GM19239 (cell line): Measurements from ENCODE around the gene HDLBP.
"Not testable (repeated sequence)": the region's sequence is repeated elsewhere in the genome, so short reads cannot be mapped to it uniquely, and the experiment has no call there.

Source experiments
- DNase-seq: peaks from one replicate; pipeline ENCODE4 v3.0.0; 2011; ENCODE audit warnings: low spot score; ENCODE audit not compliant: insufficient read length
- FAIRE-seq: peaks from 2 replicates; lab custom pipeline; 2011; peaks lifted over from hg19 to GRCh38; lab: Jason Lieb, UNC

HDLBP gene

DNA sequence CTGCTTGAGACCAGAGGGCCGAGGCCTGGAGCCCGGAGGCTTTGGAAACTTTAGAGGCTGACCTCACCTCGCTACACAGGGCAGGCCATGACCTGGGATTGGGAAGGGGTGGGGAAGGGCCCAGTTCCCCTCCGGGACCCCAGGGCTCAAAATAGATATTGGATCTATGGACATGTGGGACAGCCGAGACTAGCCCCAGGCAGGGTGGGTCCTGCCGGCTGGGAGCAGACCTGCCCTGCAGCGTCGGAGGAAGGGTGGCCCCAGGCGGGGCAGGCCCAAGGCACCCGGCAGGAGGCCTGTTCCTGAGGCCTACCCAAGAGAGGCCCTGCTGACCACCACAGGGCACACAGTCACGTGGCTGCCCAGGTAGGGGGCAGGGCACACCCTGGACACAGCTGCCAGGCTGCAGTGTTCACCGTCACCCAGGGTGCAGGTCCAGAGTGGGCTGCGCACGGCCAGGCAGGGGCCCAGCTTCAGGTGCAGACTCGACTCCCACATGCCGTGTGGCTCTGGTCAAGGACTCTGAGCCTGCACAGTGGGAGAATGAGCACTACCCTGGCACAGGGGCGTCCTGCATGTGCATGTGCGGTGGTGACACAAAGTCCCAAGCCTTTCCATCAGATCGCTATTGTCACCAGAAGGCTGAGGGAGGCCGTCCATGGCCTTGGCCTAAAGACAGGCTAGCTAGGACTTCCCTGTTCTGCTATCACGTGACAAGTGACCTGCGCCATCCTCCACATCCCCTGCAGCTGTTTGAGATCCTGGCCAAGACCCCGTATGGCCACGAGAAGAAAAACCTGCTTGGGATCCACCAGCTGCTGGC, 113.8 kb downstream of the HDLBP start:
- FAIRE-seq (no peak), DNase-seq (no peak)

DNA sequence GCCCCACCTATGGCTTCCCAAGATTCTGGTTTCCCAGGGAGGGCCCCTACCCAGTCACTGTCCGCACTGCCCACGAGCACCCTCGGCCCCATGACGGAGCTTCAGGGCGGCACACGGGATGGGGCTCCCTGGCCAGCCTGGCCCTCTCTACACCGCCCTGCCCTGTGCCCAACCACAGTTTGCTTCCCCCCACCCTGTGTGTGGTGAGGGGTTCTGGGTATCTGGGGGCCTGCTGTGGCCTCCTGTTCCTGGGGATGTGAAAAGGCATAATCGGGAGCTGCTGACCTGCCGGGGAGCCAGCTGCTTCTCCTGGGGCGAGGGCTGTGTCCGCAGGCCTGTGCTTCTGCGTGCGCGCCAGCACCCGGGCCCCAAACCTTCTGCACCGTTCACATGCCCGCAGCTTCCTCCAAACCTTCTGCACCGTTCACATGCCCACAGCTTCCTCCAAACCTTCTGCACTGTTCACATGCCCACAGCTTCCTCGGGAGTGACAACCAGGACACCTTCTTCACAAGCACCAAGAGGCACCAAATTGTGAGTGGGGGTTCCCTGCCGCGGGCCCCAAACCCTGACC, 114.6 kb downstream of the HDLBP start:
- no peak for DNase-seq
- no peak for FAIRE-seq

DNA sequence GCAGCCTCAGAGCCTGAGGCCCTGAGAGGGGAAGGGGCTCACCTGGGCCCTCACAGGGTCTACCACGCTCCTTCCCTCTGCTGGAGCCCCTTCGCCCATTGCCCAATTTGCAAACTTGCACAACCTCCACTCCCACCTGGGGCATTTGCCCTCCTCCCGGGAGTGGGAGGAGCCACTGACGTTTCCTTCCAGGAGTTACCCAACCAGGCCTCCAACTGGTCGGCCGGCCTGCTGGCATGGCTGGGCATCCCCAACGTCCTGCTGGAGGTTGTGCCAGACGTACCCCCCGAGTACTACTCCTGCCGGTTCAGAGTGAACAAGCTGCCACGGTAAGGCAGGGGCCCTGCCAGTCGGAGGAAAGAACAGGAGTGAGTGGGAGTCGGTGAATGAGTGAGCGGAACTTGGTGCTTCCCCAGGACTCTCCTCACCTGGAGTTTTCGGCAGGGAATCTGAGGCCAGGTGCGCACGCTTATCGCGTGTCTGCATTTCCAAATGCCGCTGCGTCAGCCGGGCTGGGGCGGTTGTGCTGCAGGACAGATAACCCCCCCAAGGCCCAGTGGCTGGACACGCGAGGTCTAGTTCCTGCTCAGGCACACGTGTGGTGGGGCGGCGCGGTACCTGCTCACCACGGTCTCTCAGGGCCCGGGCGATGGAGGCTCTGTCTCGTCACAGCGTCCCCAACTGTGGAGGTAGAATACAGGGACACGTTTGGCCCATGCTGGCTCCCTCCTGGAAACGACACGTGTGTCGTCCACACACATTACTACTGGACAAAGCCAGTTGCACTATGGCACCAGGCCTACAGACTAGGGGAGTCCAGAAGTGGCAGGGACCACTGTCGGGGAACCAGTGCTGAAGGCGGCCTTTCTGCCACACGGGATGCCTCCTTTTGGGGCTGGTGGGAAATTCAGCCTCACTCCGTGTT, 115.3 kb downstream of the HDLBP start:
- DNase-seq: no peak
- FAIRE-seq: no peak

DNA sequence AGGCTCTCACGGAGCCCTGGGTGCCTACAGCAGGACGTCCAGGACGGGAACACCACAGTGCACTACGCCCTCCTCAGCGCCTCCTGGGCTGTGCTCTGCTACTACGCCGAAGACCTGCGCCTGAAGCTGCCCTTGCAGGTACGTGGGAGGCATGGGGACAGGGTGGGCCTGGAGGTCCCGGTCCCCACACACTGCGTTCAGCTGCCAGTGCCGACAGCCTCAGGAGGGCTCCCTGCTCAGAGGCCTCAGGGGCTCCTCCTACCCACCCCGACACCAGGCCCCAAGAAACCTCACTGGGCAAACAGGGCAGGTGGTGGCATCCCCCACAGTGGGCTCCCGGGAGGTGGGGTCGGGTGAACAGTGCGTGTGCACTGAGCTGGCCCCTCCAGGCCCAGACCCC, 116.2 kb downstream of the HDLBP start:
- DNase-seq (no peak), FAIRE-seq (no peak)

DNA sequence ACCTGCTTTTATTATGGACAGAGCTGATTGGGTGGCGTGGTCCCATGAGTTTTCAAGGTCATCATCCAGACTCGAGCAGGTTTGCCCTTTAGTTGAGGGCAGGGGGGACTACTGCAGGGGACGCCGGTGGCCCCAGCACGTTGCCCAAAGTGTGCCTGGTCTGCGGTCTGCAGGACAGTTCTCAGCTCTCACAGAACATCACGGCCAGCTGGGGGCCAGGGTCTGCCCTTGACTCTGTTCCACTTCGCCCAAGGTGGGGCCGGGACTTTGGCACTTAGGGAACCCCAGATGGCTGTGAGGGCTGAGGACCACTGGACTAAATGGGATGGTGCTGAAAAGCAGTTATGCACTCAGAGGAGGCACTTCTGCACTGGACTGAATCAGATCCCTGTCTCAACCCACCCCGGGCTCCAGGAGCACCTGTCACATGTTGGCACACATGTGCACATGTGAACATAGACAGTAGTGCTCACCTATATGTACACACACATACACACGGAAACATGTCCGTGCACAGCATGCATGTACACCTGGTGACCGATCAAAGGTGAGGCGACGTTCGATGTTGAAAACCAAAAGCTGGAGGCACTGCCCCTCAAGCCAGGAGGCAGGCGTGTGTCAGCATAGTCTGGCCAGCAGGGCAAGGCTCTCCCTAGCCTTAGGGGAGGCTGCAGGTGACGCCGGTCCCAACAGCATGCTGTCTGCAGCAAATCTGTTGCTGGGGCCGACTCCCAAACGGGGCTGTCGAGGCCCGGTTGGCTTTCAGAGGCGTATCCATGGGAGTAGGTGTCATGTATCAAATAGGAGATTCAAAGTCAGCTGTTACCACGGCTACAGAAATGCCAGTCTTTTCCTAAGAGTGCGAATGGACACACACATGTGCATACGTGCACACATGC, 116.8 kb downstream of the HDLBP start:
- no peak for FAIRE-seq
- DNase-seq: no peak

DNA sequence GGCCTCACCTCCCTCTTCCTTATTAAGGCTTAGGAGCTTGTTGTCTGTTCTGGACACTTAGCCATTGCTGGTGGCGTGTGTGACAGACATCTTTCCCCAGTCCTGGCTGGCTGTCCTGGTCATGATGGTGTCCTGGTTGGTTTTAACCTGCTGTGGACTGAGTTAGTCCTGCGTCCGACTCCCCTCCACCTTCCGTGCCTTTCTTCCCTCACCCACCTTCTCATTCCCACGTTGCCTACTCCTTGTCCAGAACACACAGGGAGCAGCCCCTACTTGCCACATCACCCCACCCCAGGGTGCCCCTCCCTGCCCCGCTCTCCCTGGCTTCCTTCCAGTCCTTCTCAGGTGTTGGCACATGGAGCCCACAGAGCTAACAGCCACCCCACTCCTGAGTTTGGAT, 117.5 kb downstream of the HDLBP start:
- DNase-seq (no peak), FAIRE-seq (no peak)

DNA sequence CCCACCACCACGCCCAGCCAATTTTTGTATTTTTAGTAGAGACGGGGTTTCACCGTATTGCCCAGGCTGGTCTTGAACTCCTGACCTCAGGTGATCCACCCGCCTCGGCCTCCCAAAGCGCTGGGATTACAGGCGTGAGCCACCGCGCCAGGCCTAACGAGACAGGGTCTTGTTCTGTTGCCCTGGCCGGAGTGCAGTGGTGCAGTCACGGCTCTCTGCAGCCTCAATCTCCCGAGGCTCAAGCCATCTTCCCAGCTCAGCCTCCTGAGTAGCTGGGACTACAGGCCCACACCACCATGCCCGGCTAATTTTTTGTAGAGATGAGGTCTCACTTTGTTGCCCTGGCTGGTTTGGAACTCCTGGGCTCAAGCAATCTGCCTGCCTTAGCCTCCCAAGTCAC, 118.2 kb downstream of the HDLBP start:
- not testable (repeated sequence) for FAIRE-seq, DNase-seq

DNA sequence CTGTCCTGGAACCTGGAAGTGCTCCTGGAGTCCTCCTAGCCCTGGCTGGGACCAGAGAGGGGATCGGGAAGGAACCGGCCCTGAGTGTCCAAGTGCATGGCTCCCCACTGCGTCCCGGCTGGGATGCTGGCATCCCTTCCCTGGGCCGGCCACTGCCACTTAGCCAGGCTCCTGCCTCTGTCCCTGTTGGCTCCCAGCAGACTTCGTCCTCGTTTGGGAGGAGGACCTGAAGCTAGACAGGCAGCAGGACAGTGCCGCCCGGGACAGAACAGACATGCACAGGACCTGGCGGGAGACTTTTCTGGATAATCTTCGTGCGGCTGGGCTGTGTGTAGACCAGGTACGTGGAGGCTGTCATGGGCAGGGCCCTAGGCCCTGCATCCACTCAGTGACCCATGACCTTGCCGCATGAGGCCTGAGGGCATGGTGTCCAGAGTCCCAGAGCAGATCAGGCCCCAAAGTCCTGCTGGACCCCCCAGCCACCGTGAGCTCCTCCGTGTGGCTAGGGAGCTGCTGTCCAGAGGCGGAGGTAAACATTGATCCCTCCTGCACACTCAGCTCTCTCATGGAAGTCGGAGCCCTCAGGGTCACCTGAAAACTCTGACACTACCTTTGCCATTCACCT, 119.9 kb downstream of the HDLBP start:
- FAIRE-seq: no peak

DNA sequence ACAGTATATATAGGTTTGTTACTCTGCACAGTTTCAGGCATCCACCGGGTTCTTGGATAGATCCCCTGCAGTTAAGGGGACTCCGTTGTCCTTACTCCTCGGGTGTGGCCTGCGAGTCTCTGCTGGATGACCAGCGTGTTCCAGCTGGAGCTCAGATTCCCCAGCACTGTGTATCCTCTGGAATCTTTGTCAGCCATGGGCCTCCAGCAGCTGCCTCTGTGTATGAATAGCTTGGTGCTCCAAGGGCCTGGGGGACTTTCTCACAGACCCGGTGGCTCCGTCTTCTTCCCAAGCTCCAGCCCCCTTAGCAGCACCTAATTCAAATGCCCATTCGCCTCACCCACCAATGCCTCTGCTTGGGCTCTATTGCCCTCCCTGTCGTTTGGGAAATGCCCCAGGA, 120.7 kb downstream of the HDLBP start:
- FAIRE-seq (no peak), DNase-seq (no peak)

More for the DNA sequence above, 119.9 kb downstream of the HDLBP start:
- no peak for DNase-seq

DNA sequence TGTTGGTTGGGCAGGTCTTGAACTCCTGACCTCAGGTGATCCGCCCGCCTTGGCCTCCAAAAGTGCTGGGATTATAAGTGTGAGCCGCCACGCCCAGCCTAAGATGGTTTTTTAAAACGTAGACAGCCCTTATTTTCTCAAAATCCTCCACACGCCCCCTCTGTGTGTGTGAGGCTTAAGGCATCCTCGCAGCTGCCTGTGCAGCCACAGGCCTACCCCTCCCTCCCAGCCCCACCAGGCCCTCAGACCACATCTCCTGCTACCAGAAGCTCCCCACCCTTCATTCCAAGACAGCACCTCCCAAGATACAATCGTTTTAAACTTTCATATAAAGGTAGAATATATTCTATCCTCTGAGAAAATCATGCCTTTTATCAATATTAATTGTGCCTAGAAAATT, 122.2 kb downstream of the HDLBP start:
- no peak for DNase-seq
- FAIRE-seq: no peak

DNA sequence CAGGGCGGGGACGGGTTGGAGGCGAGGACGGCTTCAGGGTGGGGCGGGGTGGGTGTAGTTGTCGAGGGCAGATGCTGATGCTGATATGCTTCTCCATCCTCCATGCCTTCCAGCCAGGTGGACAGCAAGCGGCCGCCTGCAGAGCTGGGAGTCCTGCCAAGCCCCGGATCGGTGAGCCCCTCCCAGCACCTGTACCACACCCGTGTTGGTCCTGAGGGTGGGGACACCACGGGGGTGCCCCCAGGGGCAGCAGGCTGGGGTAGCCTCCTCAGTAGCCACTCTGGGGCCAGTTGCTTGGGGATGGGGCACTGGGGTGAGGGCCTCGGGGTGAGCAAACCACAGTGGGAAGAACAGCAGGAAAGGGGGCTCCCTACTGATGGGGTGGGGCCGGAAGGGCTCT, 124.4 kb downstream of the HDLBP start:
- DNase-seq: no peak
- no peak for FAIRE-seq

DNA sequence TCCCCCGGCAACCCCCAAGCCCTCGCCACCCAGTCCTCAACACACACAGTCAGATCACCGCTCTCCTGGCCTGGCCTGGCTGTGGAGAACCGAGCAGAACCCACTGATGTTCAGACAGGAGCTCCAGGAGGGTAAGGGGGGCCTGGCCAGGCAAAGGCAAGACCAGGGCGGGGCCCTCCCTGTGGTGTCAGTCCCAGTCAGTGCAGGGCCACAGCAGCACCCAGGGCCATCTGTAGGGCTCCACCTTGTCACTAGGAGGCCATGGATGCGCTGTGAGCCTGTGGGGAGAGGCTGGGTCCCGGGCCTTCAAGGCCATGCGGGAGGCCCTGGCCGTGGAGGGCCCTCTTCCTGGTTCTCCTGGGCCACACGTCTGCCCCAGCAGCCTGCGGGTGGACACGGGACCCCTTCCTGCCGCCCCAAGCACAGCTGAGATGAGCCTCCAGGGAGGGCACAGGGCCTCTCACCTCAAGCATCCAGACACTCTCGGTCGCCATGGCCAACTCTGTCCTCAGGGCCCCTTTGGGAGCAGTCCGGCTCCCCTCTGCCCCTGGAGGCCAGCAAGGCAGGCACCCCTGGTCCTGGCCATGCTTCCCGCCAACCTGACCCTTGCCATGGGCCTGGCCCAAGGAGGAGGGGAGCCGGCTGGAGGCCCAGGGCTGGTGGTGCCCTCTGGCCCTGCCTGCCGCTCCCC, 125.0 kb downstream of the HDLBP start:
- DNase-seq (no peak), FAIRE-seq (no peak)

DNA sequence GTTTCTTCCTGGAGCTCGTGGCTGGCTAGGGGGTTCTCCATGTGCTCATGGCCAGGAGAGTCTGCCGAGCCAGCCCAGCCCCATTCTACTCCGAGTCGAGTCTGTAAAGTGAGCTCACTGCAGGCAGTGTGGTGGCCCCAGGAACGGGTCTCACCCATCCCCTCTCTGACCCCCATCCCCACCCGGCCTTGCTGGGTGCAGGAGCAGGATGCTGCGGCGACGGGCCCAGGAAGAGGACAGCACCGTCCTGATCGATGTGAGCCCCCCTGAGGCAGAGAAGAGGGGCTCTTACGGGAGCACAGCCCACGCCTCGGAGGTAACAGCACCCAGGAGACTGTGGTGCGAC, 125.6 kb downstream of the HDLBP start:
- no peak for DNase-seq
- FAIRE-seq: no peak

DNA sequence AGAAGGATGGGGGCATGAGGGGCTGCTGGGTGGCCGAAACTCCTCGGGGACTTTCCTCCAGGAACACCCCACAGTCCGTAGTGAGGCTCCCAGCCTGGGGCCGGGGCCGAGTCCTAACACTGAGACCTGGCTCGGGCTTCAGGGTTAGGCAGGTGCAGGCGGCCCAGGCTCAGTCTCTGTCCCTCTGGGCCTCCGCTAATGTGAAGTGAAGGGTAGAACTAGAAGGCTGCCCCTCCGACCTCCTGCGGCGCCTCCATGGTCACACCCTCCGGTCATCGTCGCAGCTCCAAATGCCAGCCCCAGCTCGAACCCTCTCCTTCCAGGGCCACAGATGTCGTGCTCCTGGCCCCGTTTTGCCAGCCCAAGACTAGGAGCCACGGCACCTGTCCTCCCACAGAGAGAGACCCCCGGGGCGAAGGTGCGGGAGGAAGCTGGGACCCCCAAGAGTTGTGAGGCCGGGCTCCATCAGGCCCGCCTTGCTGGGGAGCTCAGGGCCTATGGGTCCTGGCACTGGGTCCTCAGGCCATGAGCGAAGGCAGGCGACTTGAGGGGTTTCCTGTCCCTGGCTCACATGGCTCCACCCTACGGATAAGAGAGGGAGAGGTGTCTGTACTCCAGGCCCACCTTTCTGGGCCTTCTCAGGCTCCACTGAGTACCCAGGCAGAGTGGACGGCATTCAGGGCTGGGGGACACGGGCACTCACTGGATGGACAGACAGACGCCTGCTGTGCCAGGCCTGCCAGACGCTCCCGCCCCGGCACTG, 126.2 kb downstream of the HDLBP start:
- DNase-seq (no peak), FAIRE-seq (no peak)

DNA sequence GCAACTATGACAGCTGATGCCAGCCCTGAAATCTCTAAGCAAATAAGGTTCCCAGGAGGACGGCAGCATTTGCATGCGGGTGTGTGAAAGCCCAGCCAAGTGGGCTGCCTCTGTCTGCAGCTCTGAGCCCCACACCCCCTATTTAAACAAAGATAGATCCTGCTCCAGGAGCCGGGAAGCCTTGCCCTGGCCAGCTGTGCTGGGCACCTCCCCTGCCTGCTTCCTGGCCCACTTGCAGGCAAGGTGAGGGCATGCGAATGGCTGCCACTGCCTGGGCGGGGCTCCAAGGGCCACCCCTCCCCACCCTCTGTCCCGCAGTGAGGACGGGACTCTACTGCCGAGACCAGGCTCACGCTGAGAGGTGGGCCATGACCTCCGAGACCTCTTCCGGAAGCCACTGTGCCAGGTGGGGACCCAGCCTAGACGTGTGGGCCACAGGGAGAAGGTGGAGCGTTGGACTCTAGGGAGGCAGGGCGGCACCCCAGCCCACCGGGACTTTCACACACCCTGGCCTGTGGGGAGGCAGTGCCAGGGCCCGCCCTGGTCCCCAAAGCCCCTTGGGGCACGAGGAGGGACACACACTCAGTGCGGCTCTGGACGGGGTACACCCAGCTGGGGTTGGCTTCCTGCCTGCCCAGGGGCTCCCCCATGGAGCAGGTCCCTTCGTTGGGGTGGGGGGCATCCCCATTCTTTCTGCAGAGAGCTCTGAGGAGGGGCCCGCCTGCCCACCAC, 126.9 kb downstream of the HDLBP start, which contains the start of gene ANO7:
Gene ANO7 (plus strand): TSS at position 317 of the 732 bp plus-strand sequence. CDS start 1,387 bp downstream, outside the sequence.
- no peak for FAIRE-seq
- no peak for DNase-seq

DNA sequence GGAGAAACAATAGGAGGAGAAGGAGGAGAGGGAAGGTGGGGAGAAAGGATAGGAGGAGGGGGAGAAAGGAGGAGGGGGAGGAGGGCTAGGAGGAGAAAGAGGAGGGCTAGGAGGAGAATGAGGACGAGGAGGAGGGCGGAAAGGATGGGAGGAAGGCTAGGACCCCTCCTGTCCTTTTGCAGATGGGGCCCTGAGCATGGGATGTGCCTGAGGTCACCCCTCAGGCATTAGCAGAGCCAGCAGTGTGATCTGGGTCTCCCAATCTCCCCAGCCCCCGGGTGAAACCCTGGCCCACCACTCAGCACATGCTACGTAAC, 127.6 kb downstream of the HDLBP start:
- no peak for DNase-seq
- no peak for FAIRE-seq

DNA sequence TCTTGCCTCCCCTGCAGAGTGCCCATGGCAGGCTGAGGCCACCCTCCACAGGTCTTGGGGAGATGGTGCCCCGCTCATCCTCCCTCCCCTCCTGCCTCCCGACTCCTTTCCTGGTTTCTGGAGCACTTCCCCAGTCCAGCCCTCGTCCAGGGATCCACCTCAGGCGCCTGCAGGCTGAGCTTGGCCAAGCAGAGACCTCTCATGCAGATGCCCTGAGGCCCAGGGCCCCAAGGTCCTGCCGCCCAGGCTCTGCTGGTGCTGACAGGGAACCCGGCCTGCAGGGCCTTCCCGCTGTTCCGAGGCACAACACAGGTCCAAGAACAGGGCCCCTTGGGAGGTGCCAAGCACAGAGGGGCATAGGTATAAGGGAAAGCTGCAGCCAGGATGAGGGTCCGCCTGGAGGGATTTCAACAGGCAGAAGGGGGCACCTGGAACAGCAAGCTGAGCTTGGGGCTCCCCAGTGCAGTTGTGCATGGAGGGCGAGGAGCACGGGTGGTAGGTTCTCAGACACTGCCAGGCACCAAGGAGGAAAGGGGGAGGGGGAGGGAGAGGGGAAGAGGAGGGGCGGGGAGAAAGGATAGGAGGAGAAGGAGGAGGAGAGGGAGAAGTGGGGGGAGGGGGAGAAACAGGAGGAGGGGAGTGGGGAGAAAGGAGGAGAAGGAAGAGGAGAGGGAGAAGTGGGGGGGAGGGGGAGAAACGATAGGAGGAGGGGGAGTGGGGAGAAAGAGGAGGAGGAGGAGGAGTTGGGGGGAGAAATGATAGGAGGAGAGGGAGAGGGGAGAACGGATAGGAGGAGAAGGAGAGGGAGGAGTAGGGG, 128.2 kb downstream of the HDLBP start:
- DNase-seq: no peak

More for the DNA sequence above, 128.2 kb downstream of the HDLBP start:
- no peak for FAIRE-seq
